Measurements from ENCODE around the gene ELAVL1. TPM values are rescaled to one million over a fixed set of nuclear protein-coding genes. Genes with fewer than 3 reads are reported as not detected.

ELAVL1 gene
- total RNA-seq, 1 experiment from 2014 or later = 58.1 TPM

GRCh38 chr19:7921302-7921966 lies 84.0 kb downstream of the ELAVL1 start:
- Mint-ChIP-seq H3K36me3 (ENCODE audit: insufficient read depth, unreplicated experiment) (peaks cover 34% of the 10 kb centered on the region), H3K4me1 (ENCODE audit: insufficient read depth, unreplicated experiment) (peaks cover 19% of the 10 kb centered on the region), H3K4me3 (ENCODE audit: unreplicated experiment) (peak overlapping the region; percentile 88), H3K9me3 (ENCODE audit: unreplicated experiment) (no peaks in the 10 kb centered on the region), H3K27me3 (ENCODE audit: insufficient read depth, unreplicated experiment) (no peaks in the 10 kb centered on the region), H3K27ac (ENCODE audit: low read depth, unreplicated experiment) (peak overlapping the region; percentile 55)
- no TSS peak for BruUV-seq (replicated peaks)
- DNase-seq (ENCODE audit: unreplicated experiment) = no peak
- TF ChIP-seq CTCF (IDR thresholded peaks at IDR 0.05; ENCODE audit: unreplicated experiment) = no peak
- CTCF ChIA-PET = interaction anchor here (0.8 to 3.6 kb wide), 8 partner anchors 7 to 69 kb away, joined by 3 to 15 read pairs (median 4); partner anchors contain the start of genes LRRC8E, MAP2K7 and TIMM44
- POLR2A ChIA-PET = interaction anchor here (0.6 to 2.5 kb wide), 8 partner anchors 9 to 75 kb away, joined by 3 to 61 read pairs (median 14); partner anchors contain the start of genes LRRC8E, MAP2K7 and TIMM44
- intact Hi-C loops (cut with micrococcal nuclease) = loop anchor here (5.0 kb wide), 1 partner anchor 54 kb away; no protein-coding TSS in a partner anchor

- CTCF ChIA-PET = interaction anchor here (0.5 to 3.6 kb wide), 11 partner anchors 8 to 312 kb away, joined by 3 to 15 read pairs (median 3); partner anchors contain the start of gene TIMM44
- Mint-ChIP-seq H3K9me3 (ENCODE audit: unreplicated experiment) (no peaks in the 10 kb centered on the region), H3K4me3 (ENCODE audit: unreplicated experiment) (peak overlapping the region; percentile 88), H3K27ac (ENCODE audit: low read depth, unreplicated experiment) (peak overlapping the region; percentile 59), H3K27me3 (ENCODE audit: insufficient read depth, unreplicated experiment) (no peaks in the 10 kb centered on the region), H3K36me3 (ENCODE audit: insufficient read depth, unreplicated experiment) (peaks cover 29% of the 10 kb centered on the region), H3K4me1 (ENCODE audit: insufficient read depth, unreplicated experiment) (peaks cover 19% of the 10 kb centered on the region)
- DNase-seq (ENCODE audit: unreplicated experiment) = peak; percentile 97
- POLR2A ChIA-PET = interaction anchor here (0.6 to 2.5 kb wide), 16 partner anchors 9 to 851 kb away, joined by 3 to 61 read pairs (median 4); partner anchors contain the start of genes LRRC8E, MAP2K7, TIMM44 and ZNF557
- TF ChIP-seq CTCF (IDR thresholded peaks at IDR 0.05; ENCODE audit: unreplicated experiment) = no peak
- intact Hi-C loops (cut with micrococcal nuclease) = loop anchor here (5.0 kb wide), 1 partner anchor 53 kb away; no protein-coding TSS in a partner anchor
- BruUV-seq (replicated peaks) = TSS peak; percentile 60
These were observed 84.7 kb downstream of the ELAVL1 start for GRCh38 chr19:7920519-7921301.

DNA sequence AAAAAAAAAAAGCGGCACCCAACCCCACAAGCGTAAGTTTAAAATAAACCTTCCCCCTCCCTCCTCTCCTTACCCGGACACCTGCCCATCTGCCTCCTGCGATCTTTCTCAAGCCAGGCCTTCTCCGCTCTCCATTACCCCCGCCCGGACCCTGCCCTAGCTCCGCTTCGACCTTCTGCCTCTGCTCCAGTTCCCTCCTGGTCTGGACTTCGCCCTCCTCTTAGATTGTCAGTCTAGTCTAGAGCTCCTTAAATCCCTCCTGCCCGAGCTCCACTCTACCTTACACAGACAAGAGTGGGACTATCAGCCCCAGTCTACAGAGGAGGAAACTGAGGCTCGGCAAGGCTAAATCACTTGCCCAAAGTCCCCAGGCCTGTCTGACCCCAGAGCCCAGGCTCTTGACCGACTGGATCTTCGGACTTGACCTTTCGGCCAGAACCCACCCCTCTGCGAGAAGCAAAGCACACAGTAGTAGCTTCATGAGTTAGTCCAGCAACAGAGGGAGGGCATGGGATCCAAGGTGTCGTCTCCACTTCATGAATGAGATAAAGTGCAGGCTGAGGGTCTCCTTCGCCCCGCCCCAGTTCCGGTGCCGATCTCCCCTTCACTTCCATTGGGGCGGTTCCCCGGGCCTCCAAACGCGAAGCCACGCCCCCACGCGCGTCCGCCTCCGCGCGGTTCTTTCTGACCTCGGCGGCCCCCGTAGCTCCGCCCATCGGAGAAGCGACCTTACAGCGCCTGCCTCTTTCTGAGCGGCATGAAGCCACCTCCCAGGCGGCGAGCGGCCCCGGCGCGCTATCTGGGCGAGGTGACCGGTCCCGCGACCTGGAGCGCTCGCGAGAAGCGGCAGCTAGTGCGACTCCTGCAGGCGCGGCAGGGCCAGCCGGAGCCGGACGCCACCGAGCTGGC lies 85.6 kb downstream of the ELAVL1 start, which contains the start of gene SNAPC2:
TSS of gene SNAPC2 (plus strand) at position 729 of the 909 bp plus-strand sequence. CDS start at position 758, 29 bp downstream.
- no peak for TF ChIP-seq CTCF (IDR thresholded peaks at IDR 0.05; ENCODE audit: unreplicated experiment)
- intact Hi-C loops (cut with micrococcal nuclease) = loop anchor here (5.0 kb wide), 1 partner anchor 53 kb away; no protein-coding TSS in a partner anchor
- Mint-ChIP-seq H3K9me3 (ENCODE audit: unreplicated experiment) (no peaks in the 10 kb centered on the region), H3K4me1 (ENCODE audit: insufficient read depth, unreplicated experiment) (peaks cover 19% of the 10 kb centered on the region), H3K27me3 (ENCODE audit: insufficient read depth, unreplicated experiment) (no peaks in the 10 kb centered on the region), H3K4me3 (ENCODE audit: unreplicated experiment) (peak within 1 kb of the TSS; percentile 88), H3K36me3 (ENCODE audit: insufficient read depth, unreplicated experiment) (peaks cover 27% of the 10 kb centered on the region), H3K27ac (ENCODE audit: low read depth, unreplicated experiment) (peak within 1 kb of the TSS; percentile 59)
- BruUV-seq (replicated peaks) = no TSS peak
- CTCF ChIA-PET = interaction anchor here (0.5 to 3.6 kb wide), 9 partner anchors 9 to 242 kb away, joined by 3 to 15 read pairs (median 4); partner anchors contain the start of gene TIMM44
- peak; percentile 94 for DNase-seq (ENCODE audit: unreplicated experiment)
- POLR2A ChIA-PET = interaction anchor here (0.5 to 2.5 kb wide), 18 partner anchors 10 to 850 kb away, joined by 3 to 61 read pairs (median 4); partner anchors contain the start of genes LRRC8E, MAP2K7, TIMM44 and ZNF557

Measured in MCF 10A (cell line).